Measurements from ENCODE around the gene LVRN.

The LVRN gene

GRCh38 chr5:116004248-116004647, 42.0 kb downstream of the LVRN start:
- no peak for DNase-seq (ENCODE audit: extremely low read depth, low read depth)
- TF ChIP-seq CTCF (IDR thresholded peaks at IDR 0.05; ENCODE audit: low read depth, low read length): no peak

GRCh38 chr5:116009806-116010205, 47.5 kb downstream of the LVRN start:
- no peak for DNase-seq (ENCODE audit: extremely low read depth, low read depth)
- no peak for TF ChIP-seq CTCF (IDR thresholded peaks at IDR 0.05; ENCODE audit: low read depth, low read length)

- DNase-seq (ENCODE audit: extremely low read depth, low read depth): no peak
- no peak for TF ChIP-seq CTCF (IDR thresholded peaks at IDR 0.05; ENCODE audit: low read depth, low read length)
Measured at GRCh38 chr5:116011046-116011445, 48.8 kb downstream of the LVRN start.

GRCh38 chr5:116013207-116013785, 51.0 kb downstream of the LVRN start:
- DNase-seq (ENCODE audit: extremely low read depth, low read depth): no peak
- no peak for TF ChIP-seq CTCF (IDR thresholded peaks at IDR 0.05; ENCODE audit: low read depth, low read length)

GRCh38 chr5:116013936-116014335, 51.7 kb downstream of the LVRN start:
- no peak for DNase-seq (ENCODE audit: extremely low read depth, low read depth)
- no peak for TF ChIP-seq CTCF (IDR thresholded peaks at IDR 0.05; ENCODE audit: low read depth, low read length)

- no peak; the same call in 1 of the 2 replicates for TF ChIP-seq CTCF (IDR thresholded peaks at IDR 0.05; ENCODE audit: low read depth, low read length)
- DNase-seq (ENCODE audit: extremely low read depth, low read depth): no peak
Measured at GRCh38 chr5:116023619-116024018, 61.3 kb downstream of the LVRN start.

- no peak for DNase-seq (ENCODE audit: extremely low read depth, low read depth)
- TF ChIP-seq CTCF (IDR thresholded peaks at IDR 0.05; ENCODE audit: low read depth, low read length): no peak
Measured at GRCh38 chr5:116025866-116026265, 63.6 kb downstream of the LVRN start.
